NB4 (cell line): ENCODE results near the gene CD300C.

Experiments used
- POLR2A ChIP-seq: IDR thresholded peaks from 2 replicates; pipeline ENCODE4 v1.6.1; 2011; ENCODE audit warnings: mild to moderate bottlenecking; ENCODE audit not compliant: insufficient read length; ENCODE audit errors: extremely low read depth
- TF ChIP-seq, protein P1 (sequence below): IDR thresholded peaks from one replicate; pipeline ENCODE4 v1.5.1; 2012; ENCODE audit warnings: low read depth, low read length

- no peak for TF ChIP-seq POLR2A
- TF ChIP-seq, protein P1, sequence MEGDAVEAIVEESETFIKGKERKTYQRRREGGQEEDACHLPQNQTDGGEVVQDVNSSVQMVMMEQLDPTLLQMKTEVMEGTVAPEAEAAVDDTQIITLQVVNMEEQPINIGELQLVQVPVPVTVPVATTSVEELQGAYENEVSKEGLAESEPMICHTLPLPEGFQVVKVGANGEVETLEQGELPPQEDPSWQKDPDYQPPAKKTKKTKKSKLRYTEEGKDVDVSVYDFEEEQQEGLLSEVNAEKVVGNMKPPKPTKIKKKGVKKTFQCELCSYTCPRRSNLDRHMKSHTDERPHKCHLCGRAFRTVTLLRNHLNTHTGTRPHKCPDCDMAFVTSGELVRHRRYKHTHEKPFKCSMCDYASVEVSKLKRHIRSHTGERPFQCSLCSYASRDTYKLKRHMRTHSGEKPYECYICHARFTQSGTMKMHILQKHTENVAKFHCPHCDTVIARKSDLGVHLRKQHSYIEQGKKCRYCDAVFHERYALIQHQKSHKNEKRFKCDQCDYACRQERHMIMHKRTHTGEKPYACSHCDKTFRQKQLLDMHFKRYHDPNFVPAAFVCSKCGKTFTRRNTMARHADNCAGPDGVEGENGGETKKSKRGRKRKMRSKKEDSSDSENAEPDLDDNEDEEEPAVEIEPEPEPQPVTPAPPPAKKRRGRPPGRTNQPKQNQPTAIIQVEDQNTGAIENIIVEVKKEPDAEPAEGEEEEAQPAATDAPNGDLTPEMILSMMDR, result no peak
Observed at GRCh38 chr17:74524653-74525464, 21.1 kb downstream of the CD300C start.
